ENCODE data around the gene MYEOV.

Gene MYEOV

GRCh38 chr11:69286374-69287371 lies 7.3 kb upstream of the MYEOV start:
- no peak for DNase-seq (ENCODE audit: low spot score)

GRCh38 chr11:69287968-69288882 lies 5.7 kb upstream of the MYEOV start:
- no peak for DNase-seq (ENCODE audit: low spot score)

- no peak for DNase-seq (ENCODE audit: low spot score)
Observed at GRCh38 chr11:69288883-69289242, 5.1 kb upstream of the MYEOV start.

- DNase-seq (ENCODE audit: low spot score): no peak
Observed at GRCh38 chr11:69290806-69291205, 3.1 kb upstream of the MYEOV start.

GRCh38 chr11:69291459-69292110 lies 2.4 kb upstream of the MYEOV start:
- DNase-seq (ENCODE audit: low spot score): no peak

GRCh38 chr11:69292221-69292648 lies 1.7 kb upstream of the MYEOV start:
- peak; percentile 19 for DNase-seq (ENCODE audit: low spot score)

GRCh38 chr11:69293087-69293486 lies 868 bp upstream of the MYEOV start:
- no peak for DNase-seq (ENCODE audit: low spot score)

GRCh38 chr11:69294571-69295078 lies 670 bp downstream of the MYEOV start:
- no peak for DNase-seq (ENCODE audit: low spot score)

- DNase-seq (ENCODE audit: low spot score): no peak
Observed at GRCh38 chr11:69295079-69295994, 1.4 kb downstream of the MYEOV start.

- DNase-seq (ENCODE audit: low spot score): no peak
Observed at GRCh38 chr11:69295995-69296889, 2.3 kb downstream of the MYEOV start.

- peak; percentile 26 for DNase-seq (ENCODE audit: low spot score)
Observed at GRCh38 chr11:69296890-69297786, 3.2 kb downstream of the MYEOV start.

- no peak for DNase-seq (ENCODE audit: low spot score)
Observed at GRCh38 chr11:69297787-69298266, 3.9 kb downstream of the MYEOV start.

GRCh38 chr11:69298267-69299022 lies 4.5 kb downstream of the MYEOV start:
- no peak for DNase-seq (ENCODE audit: low spot score)

GRCh38 chr11:69299023-69299461 lies 5.1 kb downstream of the MYEOV start:
- DNase-seq (ENCODE audit: low spot score): no peak

- DNase-seq (ENCODE audit: low spot score): no peak
Observed at GRCh38 chr11:69299572-69299971, 5.6 kb downstream of the MYEOV start.

GRCh38 chr11:69300120-69301060 lies 6.4 kb downstream of the MYEOV start:
- DNase-seq (ENCODE audit: low spot score): no peak

GRCh38 chr11:69301081-69301454 lies 7.1 kb downstream of the MYEOV start:
- no peak for DNase-seq (ENCODE audit: low spot score)
